CD4-positive, alpha-beta T cell treated with Interleukin-6 for 4 hours (primary cell): ENCODE data around the gene ITGA5.
"Not testable (repeated sequence)": the region's sequence is repeated elsewhere in the genome, so short reads cannot be mapped to it uniquely, and the experiment has no call there.

Experiments used
- DNase-seq: peaks from one replicate; pipeline ENCODE4 v3.0.0-alpha.2; 2020; ENCODE audit warnings: mixed read lengths

Gene ITGA5

GRCh38 chr12:54368709-54369596 is 50.1 kb downstream of the ITGA5 start:
- DNase-seq = peak; percentile 94

GRCh38 chr12:54368025-54368708 is 50.9 kb downstream of the ITGA5 start:
- DNase-seq = no peak

GRCh38 chr12:54364413-54364812 is 54.7 kb downstream of the ITGA5 start, which contains the start of gene GPR84:
TSS of gene GPR84 (minus strand) at chr12:54364486. CDS start at chr12:54363851, 635 bp downstream.
- peak; percentile 24 for DNase-seq

GRCh38 chr12:54363618-54364017 is 55.4 kb downstream of the ITGA5 start:
- DNase-seq = no peak

- DNase-seq = no peak
These were observed 56.0 kb downstream of the ITGA5 start for GRCh38 chr12:54363047-54363446.

- DNase-seq = peak; percentile 74
These were observed 58.2 kb downstream of the ITGA5 start for GRCh38 chr12:54360717-54361456.

GRCh38 chr12:54359762-54360351 is 59.2 kb downstream of the ITGA5 start:
- DNase-seq = no peak

GRCh38 chr12:54358945-54359761 is 59.9 kb downstream of the ITGA5 start:
- DNase-seq = peak; percentile 93

- DNase-seq = peak; percentile 69
These were observed 60.7 kb downstream of the ITGA5 start for GRCh38 chr12:54358191-54358944.

GRCh38 chr12:54357506-54358190 is 61.4 kb downstream of the ITGA5 start:
- DNase-seq = no peak

GRCh38 chr12:54356951-54357356 is 62.1 kb downstream of the ITGA5 start:
- no peak for DNase-seq

GRCh38 chr12:54356228-54356627 is 62.8 kb downstream of the ITGA5 start:
- DNase-seq = no peak

GRCh38 chr12:54355104-54355815 is 63.8 kb downstream of the ITGA5 start:
- DNase-seq = no peak

GRCh38 chr12:54354271-54354670 is 64.8 kb downstream of the ITGA5 start:
- not testable (repeated sequence) for DNase-seq

- DNase-seq = no peak
These were observed 65.9 kb downstream of the ITGA5 start for GRCh38 chr12:54352891-54353874.

- peak; percentile 54 for DNase-seq
These were observed 67.0 kb downstream of the ITGA5 start for GRCh38 chr12:54352022-54352531.

- DNase-seq = no peak
These were observed 67.7 kb downstream of the ITGA5 start for GRCh38 chr12:54351341-54351740.

- no peak for DNase-seq
These were observed 68.3 kb downstream of the ITGA5 start for GRCh38 chr12:54350743-54351142.
